ENCODE results near the gene FAM117A. TPM values are rescaled to one million over a fixed set of nuclear protein-coding genes. Genes with fewer than 3 reads are reported as not detected.
"Not testable (repeated sequence)": the region's sequence is repeated elsewhere in the genome, so short reads cannot be mapped to it uniquely, and the experiment has no call there.

FAM117A gene
- total and polyA plus RNA-seq, 4 donors, result 3.0 to 9.5 (median 6.3) TPM

DNA sequence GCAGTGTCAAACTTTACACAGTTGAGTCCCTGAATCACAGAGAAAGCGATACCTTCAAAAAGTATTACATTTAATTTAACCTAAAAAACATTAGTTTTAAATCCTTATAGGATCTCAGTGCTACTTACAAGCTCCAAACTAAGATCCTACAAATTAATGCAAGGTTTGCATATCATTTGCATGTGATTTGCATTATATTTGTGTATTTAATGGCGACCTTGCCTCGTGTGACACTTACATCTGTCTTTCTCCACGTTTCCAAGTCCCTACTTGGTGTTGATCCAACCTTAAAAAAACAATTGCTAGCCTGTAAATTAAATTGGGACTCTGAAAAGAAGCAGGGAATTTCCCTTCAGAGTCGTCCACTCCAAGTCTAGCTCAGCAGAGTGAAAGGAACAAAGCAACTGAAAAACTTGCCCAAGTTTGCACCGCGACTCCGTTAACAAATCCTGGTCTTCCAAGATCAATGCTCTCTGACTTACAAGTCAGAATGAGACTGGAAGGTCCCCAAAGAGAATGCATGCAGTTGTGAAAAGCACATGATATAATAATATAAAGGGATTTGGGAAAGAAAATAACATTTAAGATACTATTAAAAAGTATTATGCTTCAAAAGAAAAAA, 739 bp upstream of the FAM117A start:
- H3K9me3 ChIP-seq (ENCODE audit: control insufficient read depth, insufficient read depth, low read length), result no peaks in the 10 kb centered on the region
- H3K27ac ChIP-seq (ENCODE audit: low read depth, low read length), result no peak overlapping the region
- peaks cover 9% of the 10 kb centered on the region for H3K27me3 ChIP-seq (ENCODE audit: control insufficient read depth, insufficient read depth, low read length)
- WGBS (ENCODE audit: insufficient coverage), result 34% methylated on average over 4 of the region's 8 CpGs
- H3K4me3 ChIP-seq (ENCODE audit: low read depth, low read length), result peak overlapping the region; percentile 29
- peak in 1 of 6 donors; percentile 47 for DNase-seq (ENCODE audit: low read depth in 4 of 6, low spot score in 6 of 6)
- H3K4me1 ChIP-seq (ENCODE audit: control insufficient read depth, insufficient read depth, low read length), result peaks cover 9% of the 10 kb centered on the region
- no peaks in the 10 kb centered on the region for H3K36me3 ChIP-seq (ENCODE audit: control insufficient read depth, insufficient read depth, low read length)

DNA sequence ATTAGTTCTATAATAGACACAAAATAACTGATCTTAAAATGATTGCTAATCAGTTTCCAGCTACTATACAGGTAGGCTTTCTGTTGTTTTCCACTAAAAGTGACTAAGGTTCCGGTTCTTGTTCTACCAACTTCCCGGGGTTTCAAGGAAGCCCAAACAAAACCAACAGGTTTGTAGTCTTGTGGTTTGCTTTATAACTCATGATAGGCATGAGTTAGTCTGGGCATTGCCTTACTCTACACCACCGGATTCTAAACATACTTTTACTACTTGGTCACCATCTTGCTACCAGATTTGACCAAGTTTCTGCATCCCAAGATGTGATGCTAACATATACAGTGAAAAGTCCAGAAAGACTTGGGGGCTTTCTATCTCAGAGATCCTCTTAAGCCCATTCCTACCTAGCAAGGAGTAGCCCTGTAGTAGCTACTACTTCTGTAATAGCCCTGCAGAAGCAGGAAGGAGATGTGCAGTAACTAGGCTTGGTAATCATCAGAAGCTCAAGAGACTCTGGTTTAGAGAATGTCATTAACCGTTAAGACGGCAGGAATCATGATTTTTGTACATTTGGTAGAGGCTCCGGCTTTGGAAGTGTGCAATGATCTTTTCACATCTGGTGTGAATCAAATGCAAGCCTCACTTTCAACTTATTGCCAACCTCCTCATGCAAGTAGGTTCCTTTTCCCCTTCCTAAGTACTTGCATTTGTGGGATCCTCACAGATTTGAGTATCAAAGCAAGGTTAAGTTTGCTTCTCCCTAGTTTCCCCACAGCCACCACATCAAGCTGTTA, 1.6 kb downstream of the FAM117A start:
- no peak for DNase-seq (ENCODE audit: low read depth in 4 of 6, low spot score in 6 of 6)
- peak overlapping the region; percentile 71 for H3K4me3 ChIP-seq (ENCODE audit: low read depth, low read length)
- peaks cover 10% of the 10 kb centered on the region for H3K4me1 ChIP-seq (ENCODE audit: control insufficient read depth, insufficient read depth, low read length)
- 88% methylated on average over 2 of the region's 6 CpGs for whole genome bisulfite sequencing (ENCODE audit: insufficient coverage)
- no peaks in the 10 kb centered on the region for H3K9me3 ChIP-seq (ENCODE audit: control insufficient read depth, insufficient read depth, low read length)
- peaks cover 9% of the 10 kb centered on the region for H3K27me3 ChIP-seq (ENCODE audit: control insufficient read depth, insufficient read depth, low read length)
- H3K27ac ChIP-seq (ENCODE audit: low read depth, low read length), result no peak overlapping the region
- H3K36me3 ChIP-seq (ENCODE audit: control insufficient read depth, insufficient read depth, low read length), result no peaks in the 10 kb centered on the region

DNA sequence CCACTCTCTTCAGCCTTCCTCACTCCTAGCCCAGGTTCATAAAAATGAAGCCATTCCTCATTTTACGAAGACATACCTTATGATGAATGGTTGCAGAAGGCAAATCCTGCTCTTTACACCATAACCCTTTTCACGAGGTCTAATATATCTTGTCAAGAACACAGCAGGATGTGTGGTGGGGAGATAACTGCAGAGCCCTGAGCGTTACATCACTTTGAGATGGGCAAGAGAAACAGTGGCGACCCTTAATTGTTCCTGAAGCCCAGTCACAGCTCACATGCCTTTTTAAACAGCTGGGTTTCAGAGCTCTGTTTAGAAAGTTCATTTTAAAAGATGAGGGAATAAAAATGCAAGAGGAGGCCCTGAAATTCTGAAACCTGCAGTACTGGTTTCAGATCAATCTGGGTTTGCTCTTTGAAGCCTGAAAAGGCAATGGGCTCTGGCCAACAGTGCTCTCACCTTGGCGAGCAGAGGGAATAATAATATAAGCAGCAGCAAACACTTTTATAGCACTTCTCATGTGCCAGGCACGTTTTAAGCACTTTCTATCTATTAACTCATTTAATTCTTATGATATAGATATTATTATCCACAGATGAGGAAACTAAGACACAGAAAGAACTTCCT, 2.9 kb downstream of the FAM117A start:
- no peaks in the 10 kb centered on the region for H3K36me3 ChIP-seq (ENCODE audit: control insufficient read depth, insufficient read depth, low read length)
- peaks cover 22% of the 10 kb centered on the region for H3K4me1 ChIP-seq (ENCODE audit: control insufficient read depth, insufficient read depth, low read length)
- H3K27me3 ChIP-seq (ENCODE audit: control insufficient read depth, insufficient read depth, low read length), result no peaks in the 10 kb centered on the region
- no peaks in the 10 kb centered on the region for H3K9me3 ChIP-seq (ENCODE audit: control insufficient read depth, insufficient read depth, low read length)
- 60% methylated on average over 1 of the region's 6 CpGs for WGBS (ENCODE audit: insufficient coverage)
- no peak overlapping the region for H3K27ac ChIP-seq (ENCODE audit: low read depth, low read length)
- H3K4me3 ChIP-seq (ENCODE audit: low read depth, low read length), result no peak overlapping the region
- DNase-seq (ENCODE audit: low read depth in 4 of 6, low spot score in 6 of 6), result no peak

DNA sequence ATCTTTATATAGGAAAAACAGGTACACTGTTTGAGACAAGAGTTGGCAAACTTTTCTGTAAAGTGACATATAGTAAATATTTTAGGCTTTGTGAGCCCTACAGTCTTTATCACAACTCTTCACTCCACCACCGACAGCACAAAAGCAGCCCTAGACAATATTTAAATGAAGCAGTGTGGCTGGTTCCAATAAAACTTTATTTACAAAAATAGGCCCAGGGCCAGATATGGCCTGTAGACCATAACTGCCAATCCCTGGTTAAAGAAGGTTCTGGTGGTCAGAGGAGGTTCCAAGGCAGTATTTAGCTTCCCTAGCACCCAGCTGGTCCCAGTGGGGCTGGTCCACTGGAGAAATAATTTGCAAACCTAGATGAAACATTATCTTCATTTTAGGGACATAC, 3.6 kb downstream of the FAM117A start:
- no peak overlapping the region for H3K4me3 ChIP-seq (ENCODE audit: low read depth, low read length)
- no peaks in the 10 kb centered on the region for H3K36me3 ChIP-seq (ENCODE audit: control insufficient read depth, insufficient read depth, low read length)
- no peak overlapping the region for H3K27ac ChIP-seq (ENCODE audit: low read depth, low read length)
- no peaks in the 10 kb centered on the region for H3K27me3 ChIP-seq (ENCODE audit: control insufficient read depth, insufficient read depth, low read length)
- WGBS (ENCODE audit: insufficient coverage), result no CpG with 5 or more reads among the region's 1 CpG
- DNase-seq (ENCODE audit: low read depth in 4 of 6, low spot score in 6 of 6), result no peak
- no peaks in the 10 kb centered on the region for H3K9me3 ChIP-seq (ENCODE audit: control insufficient read depth, insufficient read depth, low read length)
- H3K4me1 ChIP-seq (ENCODE audit: control insufficient read depth, insufficient read depth, low read length), result peaks cover 22% of the 10 kb centered on the region

DNA sequence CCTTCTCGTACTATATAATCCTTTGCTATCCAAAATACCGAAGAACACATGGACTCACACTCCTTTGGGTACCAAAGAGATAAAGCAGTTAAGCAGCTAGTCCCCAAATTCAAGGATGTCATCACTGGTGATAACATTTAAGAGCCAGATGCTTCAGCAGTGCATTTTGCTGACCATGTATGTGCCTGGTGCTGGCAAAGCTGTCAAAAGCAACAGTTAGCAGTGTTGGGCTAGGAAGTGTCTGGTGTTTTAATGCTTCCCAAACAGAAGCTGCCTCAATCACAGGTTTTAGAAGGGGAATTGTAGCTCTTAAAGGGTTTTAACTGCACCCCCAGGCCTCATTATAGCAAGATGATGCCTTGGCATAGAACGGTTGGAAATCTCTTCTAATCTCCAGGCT, 4.7 kb downstream of the FAM117A start:
- DNase-seq (ENCODE audit: low read depth in 4 of 6, low spot score in 6 of 6), result peak in 1 of 6 donors; percentile 64
- Histone ChIP-seq H3K4me1 (ENCODE audit: control insufficient read depth, insufficient read depth, low read length) (peaks cover 25% of the 10 kb centered on the region), H3K27me3 (ENCODE audit: control insufficient read depth, insufficient read depth, low read length) (no peaks in the 10 kb centered on the region), H3K36me3 (ENCODE audit: control insufficient read depth, insufficient read depth, low read length) (no peaks in the 10 kb centered on the region), H3K4me3 (ENCODE audit: low read depth, low read length) (no peak overlapping the region), H3K9me3 (ENCODE audit: control insufficient read depth, insufficient read depth, low read length) (no peaks in the 10 kb centered on the region), H3K27ac (ENCODE audit: low read depth, low read length) (no peak overlapping the region)
- 55% methylated on average over 2 of the region's 3 CpGs for WGBS (ENCODE audit: insufficient coverage)

DNA sequence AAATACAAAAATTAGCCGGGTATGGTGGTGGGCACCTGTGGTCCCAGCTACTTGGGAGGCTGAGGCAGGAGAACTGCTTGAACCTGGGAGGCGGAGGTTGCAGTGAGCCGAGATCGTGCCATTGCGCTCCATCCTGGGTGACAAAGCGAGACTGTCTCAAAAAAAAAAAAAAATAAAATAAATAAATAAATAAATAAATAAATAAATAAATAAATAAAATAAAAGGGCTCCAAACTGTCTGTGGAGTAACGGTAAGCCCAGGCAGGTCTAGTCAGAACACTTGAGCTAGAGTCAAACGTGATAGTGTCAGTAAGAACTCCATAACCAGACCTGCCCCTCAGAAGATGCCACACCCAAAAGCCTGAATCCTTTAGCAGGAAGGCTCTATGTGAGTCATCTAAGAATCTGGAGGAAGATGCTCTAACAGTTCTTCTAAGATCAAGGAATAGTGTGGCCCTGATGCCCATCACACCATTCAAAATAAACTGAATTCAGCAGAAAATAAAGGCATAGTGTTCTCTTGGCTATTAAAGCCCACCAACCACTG, 5.4 kb downstream of the FAM117A start:
- H3K4me3 ChIP-seq (ENCODE audit: low read depth, low read length); H3K27ac ChIP-seq (ENCODE audit: low read depth, low read length); H3K9me3 ChIP-seq (ENCODE audit: control insufficient read depth, insufficient read depth, low read length); DNase-seq (ENCODE audit: low read depth in 4 of 6, low spot score in 6 of 6); H3K36me3 ChIP-seq (ENCODE audit: control insufficient read depth, insufficient read depth, low read length); H3K27me3 ChIP-seq (ENCODE audit: control insufficient read depth, insufficient read depth, low read length): not testable (repeated sequence)
- no CpG with 5 or more reads among the region's 8 CpGs for WGBS (ENCODE audit: insufficient coverage)
- H3K4me1 ChIP-seq (ENCODE audit: control insufficient read depth, insufficient read depth, low read length), result peaks cover 25% of the 10 kb centered on the region

DNA sequence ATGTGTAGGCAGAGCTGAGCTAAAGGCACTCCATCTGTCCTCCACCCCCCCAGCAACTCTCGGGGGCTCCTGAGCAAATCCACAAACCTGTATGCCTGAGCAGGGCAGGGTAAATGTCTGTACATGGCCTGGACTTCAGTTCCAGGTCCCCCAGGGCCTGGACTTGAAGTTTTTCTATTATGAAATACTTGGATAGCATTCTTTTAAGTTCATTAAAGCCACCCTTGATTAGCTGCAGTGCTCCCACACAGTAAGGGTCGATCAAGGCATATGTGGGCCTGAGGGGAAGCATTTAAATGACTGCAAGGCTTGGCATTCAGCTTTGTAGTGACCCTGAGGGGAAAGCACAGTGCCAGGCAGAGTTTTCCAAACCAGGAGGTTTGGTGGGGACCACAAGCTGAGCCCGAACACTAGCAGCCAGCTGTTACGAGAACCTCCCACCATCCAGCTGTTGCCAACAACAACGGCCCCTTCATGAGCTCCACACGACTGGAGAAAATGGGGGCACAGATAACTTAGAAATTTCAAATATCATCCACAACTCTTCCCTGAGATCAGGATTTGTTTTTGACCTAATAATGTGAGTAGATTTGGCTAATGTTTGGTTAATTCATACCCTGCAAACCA, 6.7 kb downstream of the FAM117A start:
- 30% methylated on average over 2 of the region's 6 CpGs for WGBS (ENCODE audit: insufficient coverage)
- no peak for DNase-seq (ENCODE audit: low read depth in 4 of 6, low spot score in 6 of 6)
- Histone ChIP-seq H3K27me3 (ENCODE audit: control insufficient read depth, insufficient read depth, low read length) (no peaks in the 10 kb centered on the region), H3K9me3 (ENCODE audit: control insufficient read depth, insufficient read depth, low read length) (no peaks in the 10 kb centered on the region), H3K27ac (ENCODE audit: low read depth, low read length) (no peak overlapping the region), H3K4me3 (ENCODE audit: low read depth, low read length) (no peak overlapping the region), H3K36me3 (ENCODE audit: control insufficient read depth, insufficient read depth, low read length) (no peaks in the 10 kb centered on the region), H3K4me1 (ENCODE audit: control insufficient read depth, insufficient read depth, low read length) (peaks cover 16% of the 10 kb centered on the region)

DNA sequence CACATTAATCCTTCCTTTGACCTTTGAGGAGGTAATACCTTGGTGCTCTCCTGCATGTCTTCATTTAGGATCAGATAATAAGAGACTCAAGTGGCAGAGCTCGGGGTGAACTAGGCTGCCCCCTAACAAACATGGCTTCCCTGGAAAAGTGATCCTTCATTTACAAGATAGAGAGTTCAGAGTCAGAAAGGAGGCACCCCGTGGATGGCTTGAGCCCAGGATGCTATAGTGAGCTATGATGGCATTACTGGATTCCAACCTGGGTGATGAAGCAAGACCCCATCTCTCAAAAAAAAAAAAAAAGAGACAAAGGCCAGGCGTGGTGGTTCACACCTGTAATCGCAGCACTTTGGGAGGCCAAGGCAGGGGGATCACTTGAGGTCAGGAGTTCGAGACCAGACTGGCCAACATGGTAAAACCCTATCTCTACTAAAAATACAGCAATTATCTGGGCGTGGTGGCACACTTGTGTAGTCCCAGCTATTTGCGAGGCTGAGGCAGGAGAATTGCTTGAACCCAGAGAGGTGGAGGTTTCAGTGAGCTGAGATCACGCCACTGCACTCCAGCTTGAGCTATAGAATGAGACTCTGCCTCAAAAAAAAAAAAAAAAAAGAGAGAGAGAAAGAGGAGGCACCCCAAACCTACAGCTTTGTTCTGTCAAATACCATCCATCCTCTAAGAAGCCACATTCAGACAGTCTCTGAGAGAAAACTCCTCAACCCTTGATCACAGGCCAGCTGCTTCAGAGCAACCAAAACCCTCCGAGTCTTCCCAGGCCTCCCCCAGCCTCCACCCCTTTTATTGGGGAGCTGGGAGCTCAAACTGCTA, 7.4 kb downstream of the FAM117A start:
- WGBS (ENCODE audit: insufficient coverage), result 100% methylated on average over 1 of the region's 9 CpGs

More for the DNA sequence above, 7.4 kb downstream of the FAM117A start:
- Histone ChIP-seq H3K27ac (ENCODE audit: low read depth, low read length) (no peak overlapping the region), H3K36me3 (ENCODE audit: control insufficient read depth, insufficient read depth, low read length) (no peaks in the 10 kb centered on the region), H3K9me3 (ENCODE audit: control insufficient read depth, insufficient read depth, low read length) (no peaks in the 10 kb centered on the region), H3K4me3 (ENCODE audit: low read depth, low read length) (no peak overlapping the region), H3K4me1 (ENCODE audit: control insufficient read depth, insufficient read depth, low read length) (peaks cover 16% of the 10 kb centered on the region), H3K27me3 (ENCODE audit: control insufficient read depth, insufficient read depth, low read length) (no peaks in the 10 kb centered on the region)
- DNase-seq (ENCODE audit: low read depth in 4 of 6, low spot score in 6 of 6), result no peak
